Endothelial cell of umbilical vein (primary cell): Measurements from ENCODE around the gene FAM187B. TPM values are rescaled to one million over a fixed set of nuclear protein-coding genes. Genes with fewer than 3 reads are reported as not detected.

Experiments used
- BruUV-seq: library from RNA; stranded (reverse); fragments of 400-500 nt; replicated peaks from 2 replicates; lab custom pipeline; 2021; lab: Mats Ljungman, UMichigan
- CTCF ChIA-PET: fragments of 300-600, 350-600 bp; sonication (Branson Sonifier 250); formaldehyde crosslinking; loops from one replicate; lab custom pipeline; 2021; ENCODE audit warnings: antibody characterized with exemption, inconsistent platforms; lab: Charles Lee
- POLR2A ChIA-PET: fragments of 300-600, 350-600 bp; sonication (Branson Sonifier 250); formaldehyde crosslinking; loops from one replicate; lab custom pipeline; 2021; ENCODE audit warnings: antibody characterized with exemption, inconsistent platforms; lab: Charles Lee
- DNase-seq: peaks from one replicate; pipeline ENCODE4 v3.0.0-alpha.2; 2011; ENCODE audit warnings: low read depth, low spot score
- FAIRE-seq: peaks from 2 replicates; lab custom pipeline; 2011; peaks lifted over from hg19 to GRCh38; lab: Jason Lieb, UNC
- H2AFZ ChIP-seq: 2 replicates; pipeline ENCODE4 v1.6.0; 2012; ENCODE audit warnings: low read depth, low read length, control low read depth, inconsistent platforms
- H3K27ac ChIP-seq: 2 replicates; pipeline ENCODE4 v1.5.1; 2011; ENCODE audit warnings: low read depth, mild to moderate bottlenecking, control low read depth, low read length, moderate library complexity; ENCODE audit not compliant: insufficient read depth
- H3K27me3 ChIP-seq, 2 experiments: 2 replicates each; pipeline versions ENCODE4 v1.6.0 to v1.6.1; 2011; ENCODE audit warnings: low read length in 2 of 2, mixed read lengths in 1 of 2; ENCODE audit not compliant: control insufficient read depth in 2 of 2, insufficient read depth in 2 of 2
- H3K36me3 ChIP-seq, 2 experiments: 2 replicates in 1 of 2; 3 replicates in 1 of 2; pipeline ENCODE4 v1.5.1; 2011; ENCODE audit warnings: low read length in 2 of 2, mild to moderate bottlenecking in 1 of 2, moderate library complexity in 1 of 2; ENCODE audit not compliant: control insufficient read depth in 2 of 2, insufficient read depth in 2 of 2; ENCODE audit errors: extremely low read depth in 1 of 2
- H3K4me1 ChIP-seq: 3 replicates; pipeline ENCODE4 v1.5.1; 2011; ENCODE audit warnings: mild to moderate bottlenecking, low read length; ENCODE audit not compliant: control insufficient read depth, insufficient read depth; ENCODE audit errors: extremely low read depth
- H3K4me2 ChIP-seq: 2 replicates; pipeline ENCODE4 v1.6.1; 2011; ENCODE audit warnings: low read length, control low read depth, mixed read lengths; ENCODE audit not compliant: insufficient read depth
- H3K4me3 ChIP-seq, 3 experiments: fragments of 200-600 bp in 1 of 3; sonication (generic), shearing (Covaris generic) in 1 of 3; replicated peaks in 1 of 3; 2 replicates each; pipeline ENCODE4 v1.5.1; 2011 to 2016; ENCODE audit warnings: control low read depth in 3 of 3, low read length in 3 of 3, mild to moderate bottlenecking in 2 of 3, inconsistent platforms in 1 of 3, low read depth in 1 of 3, moderate library complexity in 1 of 3; ENCODE audit not compliant: insufficient read depth in 1 of 3
- H3K79me2 ChIP-seq: 2 replicates; pipeline ENCODE4 v1.6.0; 2012; ENCODE audit warnings: low read length, inconsistent platforms; ENCODE audit not compliant: control insufficient read depth, insufficient read depth
- H3K9ac ChIP-seq: replicated peaks from 2 replicates; pipeline ENCODE3; 2011; ENCODE audit warnings: low read length, control low read depth; ENCODE audit not compliant: insufficient read depth; ENCODE audit errors: extremely low read depth
- H3K9me1 ChIP-seq: replicated peaks from 3 replicates; pipeline ENCODE4 v1.6.0; 2011; ENCODE audit warnings: mild to moderate bottlenecking, low read length; ENCODE audit not compliant: control insufficient read depth, insufficient read depth; ENCODE audit errors: extremely low read depth
- H3K9me3 ChIP-seq: replicated peaks from 2 replicates; pipeline ENCODE4 v1.5.1; 2012; ENCODE audit warnings: low read length, inconsistent platforms; ENCODE audit not compliant: control insufficient read depth, insufficient read depth
- H4K20me1 ChIP-seq: replicated peaks from 2 replicates; pipeline ENCODE3; 2011; ENCODE audit warnings: mild to moderate bottlenecking, low read length; ENCODE audit not compliant: control insufficient read depth, insufficient read depth; ENCODE audit errors: extremely low read depth
- EZH2 ChIP-seq: IDR thresholded peaks from 2 replicates; pipeline ENCODE4 v1.6.1; 2012; ENCODE audit warnings: borderline replicate concordance, low read depth, mild to moderate bottlenecking, moderate library complexity, low read length, inconsistent platforms; ENCODE audit not compliant: severe bottlenecking
- FOS ChIP-seq: IDR thresholded peaks from 2 replicates; pipeline ENCODE4 v1.6.1; 2011; ENCODE audit warnings: mild to moderate bottlenecking, low read length, moderate library complexity, borderline replicate concordance; ENCODE audit not compliant: insufficient read depth
- GATA2 ChIP-seq: IDR thresholded peaks from 2 replicates; pipeline ENCODE4 v1.7.0; 2011; ENCODE audit warnings: low read depth, mild to moderate bottlenecking, moderate library complexity, mixed read lengths, low read length; ENCODE audit not compliant: insufficient read length, insufficient read depth
- JUN ChIP-seq: IDR thresholded peaks from 2 replicates; pipeline ENCODE4 v1.6.1; 2011; ENCODE audit warnings: borderline replicate concordance, low read depth; ENCODE audit not compliant: insufficient read length, insufficient read depth
- MYC ChIP-seq: IDR thresholded peaks from one replicate; pipeline ENCODE4 v1.6.1; 2011; ENCODE audit warnings: mild to moderate bottlenecking, low read depth, low read length
- POLR2A ChIP-seq: IDR thresholded peaks from 2 replicates; pipeline ENCODE4 v1.6.1; 2012; ENCODE audit warnings: low read depth, mild to moderate bottlenecking, control low read depth, low read length
- POLR2AphosphoS5 ChIP-seq: IDR thresholded peaks from 2 replicates; pipeline ENCODE4 v1.6.1; 2012; ENCODE audit warnings: low read depth, mild to moderate bottlenecking, control low read depth, low read length, moderate library complexity; ENCODE audit not compliant: insufficient read depth
- dilution Hi-C: fragments of 300-500 bp; cut with MboI; formaldehyde crosslinking; loops from one replicate; pipeline ENCODE4 v1.15.0; 2019; ENCODE audit warnings: low sequenced_read_pairs; ENCODE audit not compliant: extremely low pct_ligation_motif_present
- intact Hi-C: fragments of 100-400 bp; cut with micrococcal nuclease; formaldehyde crosslinking; loops from one replicate; pipeline ENCODE4 v1.10.0; 2022
- polyA plus RNA-seq, 4 experiments: library from polyadenylated mRNA; depleted of rRNA in 3 of 4; stranded (reverse) in 3 of 4; unstranded in 1 of 4; fragments of >200 nt; gene quantifications; 2 replicates each; pipeline versions ENCODE4 v1.2.1 to v1.2.3, GENCODE V29; 2011 to 2012; ENCODE audit warnings: missing spikeins in 1 of 4
- total RNA-seq: library from RNA; stranded (reverse); gene quantifications from 2 replicates; pipeline ENCODE4 v1.2.3, GENCODE V29; 2021
- TF ChIP-seq, protein P1 (sequence below), 2 donors: IDR thresholded peaks; 1 replicate in 1 of 2; 2 replicates in 1 of 2; pipeline ENCODE4 v1.5.1; 2011; ENCODE audit warnings: low read length in 2 of 2, mild to moderate bottlenecking in 2 of 2, moderate library complexity in 2 of 2, control low read depth in 1 of 2, inconsistent platforms in 1 of 2, low read depth in 1 of 2; ENCODE audit not compliant: insufficient read depth in 1 of 2; ENCODE audit errors: extremely low read depth in 1 of 2
- TF ChIP-seq, protein P2 (sequence below): IDR thresholded peaks from 2 replicates; pipeline ENCODE4 v1.6.1; 2011; ENCODE audit not compliant: insufficient read depth, insufficient read length

FAM187B gene
- total and polyA plus RNA-seq, 2 donors (not counting 3 experiments of a cell fraction or from before 2014, with no cell fraction given), result not detected

- FAIRE-seq, result no peak
- H3K4me1 ChIP-seq, result no peaks in the 10 kb centered on the region
- POLR2A ChIA-PET, result no interaction called here
Measured at GRCh38 chr19:35236638-35237400, 8.3 kb upstream of the FAM187B start.

More at GRCh38 chr19:35236638-35237400, 8.3 kb upstream of the FAM187B start:
- dilution Hi-C loops, result no loop called here
- no TSS peak for BruUV-seq
- no peak overlapping the region for H2AFZ ChIP-seq
- no peaks in the 10 kb centered on the region for H3K9me1 ChIP-seq
- CTCF ChIA-PET, result interaction anchor here (1.2 kb wide), 1 partner anchor 258 kb away, joined by 3 read pairs; no protein-coding TSS in a partner anchor
- no peak overlapping the region for H3K4me3 ChIP-seq
- no peaks in the 10 kb centered on the region for H3K79me2 ChIP-seq
- no peak overlapping the region for H3K4me2 ChIP-seq
- no peaks in the 10 kb centered on the region for H3K9me3 ChIP-seq
- peaks cover 2 to 7% of the 10 kb centered on the region in 2 experiments for H3K27me3 ChIP-seq
- intact Hi-C loops, result no loop called here
- H3K9ac ChIP-seq, result no peak overlapping the region
- no peak for DNase-seq
- no peak overlapping the region for H3K27ac ChIP-seq
- H4K20me1 ChIP-seq, result no peaks in the 10 kb centered on the region
- H3K36me3 ChIP-seq, result no peaks in the 10 kb centered on the region
- TF ChIP-seq FOS (no peak), MYC (no peak), JUN (no peak), EZH2 (no peak), POLR2A (no peak), POLR2AphosphoS5 (no peak), GATA2 (no peak)
- TF ChIP-seq, protein P1, sequence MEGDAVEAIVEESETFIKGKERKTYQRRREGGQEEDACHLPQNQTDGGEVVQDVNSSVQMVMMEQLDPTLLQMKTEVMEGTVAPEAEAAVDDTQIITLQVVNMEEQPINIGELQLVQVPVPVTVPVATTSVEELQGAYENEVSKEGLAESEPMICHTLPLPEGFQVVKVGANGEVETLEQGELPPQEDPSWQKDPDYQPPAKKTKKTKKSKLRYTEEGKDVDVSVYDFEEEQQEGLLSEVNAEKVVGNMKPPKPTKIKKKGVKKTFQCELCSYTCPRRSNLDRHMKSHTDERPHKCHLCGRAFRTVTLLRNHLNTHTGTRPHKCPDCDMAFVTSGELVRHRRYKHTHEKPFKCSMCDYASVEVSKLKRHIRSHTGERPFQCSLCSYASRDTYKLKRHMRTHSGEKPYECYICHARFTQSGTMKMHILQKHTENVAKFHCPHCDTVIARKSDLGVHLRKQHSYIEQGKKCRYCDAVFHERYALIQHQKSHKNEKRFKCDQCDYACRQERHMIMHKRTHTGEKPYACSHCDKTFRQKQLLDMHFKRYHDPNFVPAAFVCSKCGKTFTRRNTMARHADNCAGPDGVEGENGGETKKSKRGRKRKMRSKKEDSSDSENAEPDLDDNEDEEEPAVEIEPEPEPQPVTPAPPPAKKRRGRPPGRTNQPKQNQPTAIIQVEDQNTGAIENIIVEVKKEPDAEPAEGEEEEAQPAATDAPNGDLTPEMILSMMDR (IDR thresholded peaks at IDR 0.05; ENCODE audit: extremely low read depth in 1 of 2, insufficient read depth in 1 of 2, low read depth in 1 of 2, low read length in 2 of 2), result no peak
- TF ChIP-seq, protein P2, sequence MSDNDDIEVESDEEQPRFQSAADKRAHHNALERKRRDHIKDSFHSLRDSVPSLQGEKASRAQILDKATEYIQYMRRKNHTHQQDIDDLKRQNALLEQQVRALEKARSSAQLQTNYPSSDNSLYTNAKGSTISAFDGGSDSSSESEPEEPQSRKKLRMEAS, result no peak
